K562 (cell line): Measurements from ENCODE around the gene TSG101. TPM values are rescaled to one million over a fixed set of nuclear protein-coding genes. Genes with fewer than 3 reads are reported as not detected.
A peak's percentile ranks its signal among the peaks of the same experiment; 100 is the strongest.

Source experiments
- ATAC-seq: fragments of 200-7000 bp; cut with Tn5 transposase; 3 replicates; pipeline ENCODE4 v1.9.1; 2020; ENCODE audit warnings: moderate library complexity
- BruUV-seq: library from RNA; stranded (reverse); fragments of 400-500 nt; replicated peaks from 2 replicates; lab custom pipeline; 2021; lab: Mats Ljungman, UMichigan
- CTCF ChIA-PET: fragments of 300-600 bp; formaldehyde crosslinking; extraction: SDS; loops from one replicate; lab custom pipeline; 2021; ENCODE audit warnings: low intra/inter-chr PET ratio; lab: Yijun Ruan, JAX
- POLR2A ChIA-PET: fragments of 300-600, 350-650 bp; sonication (Branson Sonifier 250); formaldehyde crosslinking; extraction: SDS; loops from one replicate; lab custom pipeline; 2021; ENCODE audit warnings: antibody characterized with exemption, inconsistent platforms; lab: Yijun Ruan, JAX
- DNase-seq, 4 experiments: peaks; one replicate each; pipeline versions ENCODE4 v3.0.0 to v3.0.0-alpha.2; 2011 to 2018; ENCODE audit warnings: low spot score in 3 of 4, mixed read lengths in 3 of 4; ENCODE audit errors: extremely low read depth in 1 of 4
- FAIRE-seq: peaks from 2 replicates; lab custom pipeline; 2011; peaks lifted over from hg19 to GRCh38; lab: Jason Lieb, UNC
- H2AFZ ChIP-seq: 2 replicates; pipeline ENCODE4 v1.6.0; 2011; ENCODE audit warnings: low read depth, low read length, control low read depth, inconsistent platforms
- H3K27ac ChIP-seq: fragments of 200-600 bp; 3 replicates; pipeline ENCODE4 v1.8.0; 2011; ENCODE audit warnings: low read depth, mild to moderate bottlenecking, control low read depth, inconsistent platforms, low read length, moderate library complexity, mixed read lengths; ENCODE audit errors: extremely low read depth
- H3K27me3 ChIP-seq, 2 experiments: fragments of 300-600 bp in 1 of 2; 2 replicates in 1 of 2; 3 replicates in 1 of 2; pipeline versions ENCODE4 v1.6.0 to v1.8.0; 2011; ENCODE audit warnings: inconsistent platforms in 2 of 2, low read length in 2 of 2, mild to moderate bottlenecking in 1 of 2, mixed read lengths in 1 of 2, moderate library complexity in 1 of 2; ENCODE audit not compliant: control insufficient read depth in 2 of 2, insufficient read depth in 2 of 2
- H3K36me3 ChIP-seq: fragments of 300-600 bp; 3 replicates; pipeline ENCODE4 v1.8.0; 2011; ENCODE audit warnings: mild to moderate bottlenecking, low read length, inconsistent platforms; ENCODE audit not compliant: control insufficient read depth, insufficient read depth
- H3K4me1 ChIP-seq, 2 experiments: fragments of 200-600 bp in 1 of 2; replicated peaks in 1 of 2; 2 replicates in 1 of 2; 3 replicates in 1 of 2; pipeline versions ENCODE4 v1.5.1 to v1.8.0; 2011; ENCODE audit warnings: inconsistent platforms in 2 of 2, low read length in 2 of 2, mild to moderate bottlenecking in 1 of 2, mixed read lengths in 1 of 2, moderate library complexity in 1 of 2; ENCODE audit not compliant: control insufficient read depth in 2 of 2, insufficient read depth in 2 of 2
- H3K4me2 ChIP-seq: 2 replicates; pipeline ENCODE4 v1.6.1; 2011; ENCODE audit warnings: low read length, control low read depth, inconsistent platforms, mixed read lengths; ENCODE audit not compliant: insufficient read depth
- H3K4me3 ChIP-seq: fragments of 200-600 bp; sonication (generic), shearing (Covaris generic); 2 replicates; pipeline ENCODE4 v1.5.1; 2016; ENCODE audit warnings: control low read depth, inconsistent platforms
- H3K79me2 ChIP-seq: fragments of 200-600 bp; 3 replicates; pipeline ENCODE4 v1.8.0; 2011; ENCODE audit warnings: low read length, inconsistent platforms; ENCODE audit not compliant: control insufficient read depth, insufficient read depth
- H3K9ac ChIP-seq, 2 experiments: 2 replicates each; pipeline versions ENCODE4 v1.6.0 to v1.6.1; 2011; ENCODE audit warnings: low read depth in 2 of 2, low read length in 2 of 2, control low read depth in 1 of 2, inconsistent platforms in 1 of 2, mild to moderate bottlenecking in 1 of 2, mixed read lengths in 1 of 2; ENCODE audit not compliant: insufficient read depth in 1 of 2
- H3K9me1 ChIP-seq: one replicate; pipeline ENCODE4 v1.6.0; 2011; ENCODE audit warnings: inconsistent platforms, mild to moderate bottlenecking, low read length, moderate library complexity; ENCODE audit not compliant: control insufficient read depth, insufficient read depth
- H3K9me3 ChIP-seq: replicated peaks from 2 replicates; pipeline ENCODE4 v1.5.1; 2011; ENCODE audit warnings: low read depth, low read length, inconsistent platforms; ENCODE audit not compliant: control insufficient read depth, insufficient read depth
- H4K20me1 ChIP-seq: replicated peaks from 2 replicates; pipeline ENCODE4 v1.6.1; 2011; ENCODE audit warnings: low read length, inconsistent platforms, mixed read lengths; ENCODE audit not compliant: control insufficient read depth, insufficient read depth
- ESRRA ChIP-seq: fragments of 450-650 bp; IDR thresholded peaks from 2 replicates; pipeline ENCODE4 v1.6.1; 2014; ENCODE audit warnings: low read depth, mild to moderate bottlenecking, moderate library complexity, borderline replicate concordance
- FOS ChIP-seq: IDR thresholded peaks from 3 replicates; pipeline ENCODE4 v1.6.1; 2011; ENCODE audit not compliant: insufficient read length; ENCODE audit errors: extremely low read depth
- NELFE ChIP-seq: IDR thresholded peaks from 2 replicates; pipeline ENCODE4 v1.6.1; 2011; ENCODE audit warnings: mild to moderate bottlenecking; ENCODE audit not compliant: insufficient read depth, insufficient read length
- RAD21 ChIP-seq, 2 experiments: fragments of 250-450 bp in 1 of 2; fragments of 450-650 bp in 1 of 2; sonication (Bioruptor Pico) in 1 of 2; formaldehyde crosslinking in 1 of 2; IDR thresholded peaks in 1 of 2; conservative IDR thresholded peaks in 1 of 2; 2 replicates each; pipeline versions ENCODE4 v1.4.0 to v1.8.0; 2020 to 2022; ENCODE audit warnings: mild to moderate bottlenecking in 2 of 2, moderate library complexity in 1 of 2
- TRIM24 ChIP-seq, 2 experiments: fragments of 450-650 bp; IDR thresholded peaks; 2 replicates each; pipeline ENCODE4 v1.6.1; 2016
- XRCC4 ChIP-seq: IDR thresholded peaks from one replicate; pipeline ENCODE4 v1.6.1; 2011; ENCODE audit not compliant: insufficient read depth, insufficient read length; ENCODE audit errors: extremely low read depth
- ZHX1 ChIP-seq: fragments of 150-350 bp; conservative IDR thresholded peaks from 2 replicates; pipeline ENCODE4 v1.6.1; 2014; ENCODE audit warnings: low read length
- ZNF561 ChIP-seq: fragments of 450-650 bp; formaldehyde crosslinking; conservative IDR thresholded peaks from 2 replicates; pipeline ENCODE4 v1.4.0; 2020; ENCODE audit warnings: mild to moderate bottlenecking, moderate library complexity
- WGBS: fragments of 100-300 bp; shearing (Covaris generic); methylation state at CpG from one replicate; pipeline ENCODE4 v1.1.6; 2016; ENCODE audit warnings: low coverage, mixed read lengths; ENCODE audit not compliant: insufficient coverage; ENCODE audit errors: missing lambda C conversion rate; 5-methylcytosine and 5-hydroxymethylcytosine counted together
- in situ Hi-C: fragments of 300-500 bp; cut with MboI; formaldehyde crosslinking; loops from 4 replicates; pipeline ENCODE4 v1.15.0; 2018; ENCODE audit warnings: inconsistent platforms, mixed read lengths
- intact Hi-C: fragments of 100-400 bp; cut with micrococcal nuclease; formaldehyde crosslinking; loops from 2 replicates; pipeline ENCODE4 v1.14.2; 2022
- polyA plus RNA-seq, 8 experiments: library from polyadenylated mRNA; depleted of rRNA in 4 of 8; stranded (reverse) in 5 of 8; unstranded in 3 of 8; fragments of >200 nt; fragmentation: Nextera tagmentation in 2 of 8; fragmentation: Illumina TruSeq in 1 of 8; extraction: Ambion mirVana in 2 of 8; extraction: Trizol in 1 of 8; gene quantifications; 2 replicates each; pipeline versions ENCODE4 v1.2.1 to v1.2.3, GENCODE V29; 2011 to 2014; ENCODE audit warnings: inconsistent platforms in 1 of 8, missing spikeins in 1 of 8
- total RNA-seq, 7 experiments: library from RNA; depleted of rRNA in 6 of 7; stranded (reverse); fragments of >200 nt in 6 of 7; fragmentation: Illumina TruSeq in 2 of 7; extraction: Trizol in 2 of 7; gene quantifications; 2 replicates each; pipeline versions ENCODE4 v1.2.1 to v1.2.3, GENCODE V29; 2011 to 2021; ENCODE audit warnings: low replicate concordance in 1 of 7

The TSG101 gene
- total and polyA plus RNA-seq, 9 of the 15 experiments (the other 6 are each of a cell fraction or from before 2014, with no cell fraction given), result 24.6 to 141 (median 60.0) TPM

- Histone ChIP-seq H3K4me3 (no peak overlapping the region), H3K79me2 (no peaks in the 10 kb centered on the region), H3K9me3 (no peaks in the 10 kb centered on the region), H3K36me3 (peaks cover 12% of the 10 kb centered on the region; the same call in 2 of the 3 replicates), H3K9me1 (no peaks in the 10 kb centered on the region), H3K4me2 (no peak overlapping the region), H3K4me1 (no peaks in the 10 kb centered on the region), H3K27me3 (no peaks in the 10 kb centered on the region), H2AFZ (no peak overlapping the region), H3K9ac (no peak overlapping the region), H4K20me1 (no peaks in the 10 kb centered on the region), H3K27ac (no peak overlapping the region)
- ATAC-seq (no peak), DNase-seq (no peak), FAIRE-seq (no peak)
- WGBS, result 15% methylated on average over 2 of the region's 2 CpGs
- no peak for TF ChIP-seq TRIM24 (IDR thresholded peaks at IDR 0.05)
- intact Hi-C loops, result loop anchor here (10.0 kb wide), 1 partner anchor 217 kb away; no protein-coding TSS in a partner anchor
- ChIA-PET POLR2A (interaction anchor here (0.6 to 1.6 kb wide), 2 partner anchors 30 to 57 kb away, joined by 3 to 4 read pairs; no protein-coding TSS in a partner anchor), CTCF (no interaction called here)
- in situ Hi-C loops, result loop anchor here (10.0 to 25.0 kb wide), 2 partner anchors 189 to 663 kb away; partner anchors contain the start of gene IGSF22
- no TSS peak for BruUV-seq
These were observed 21.3 kb upstream of the TSG101 start for GRCh38 chr11:18548001-18548400.

DNA sequence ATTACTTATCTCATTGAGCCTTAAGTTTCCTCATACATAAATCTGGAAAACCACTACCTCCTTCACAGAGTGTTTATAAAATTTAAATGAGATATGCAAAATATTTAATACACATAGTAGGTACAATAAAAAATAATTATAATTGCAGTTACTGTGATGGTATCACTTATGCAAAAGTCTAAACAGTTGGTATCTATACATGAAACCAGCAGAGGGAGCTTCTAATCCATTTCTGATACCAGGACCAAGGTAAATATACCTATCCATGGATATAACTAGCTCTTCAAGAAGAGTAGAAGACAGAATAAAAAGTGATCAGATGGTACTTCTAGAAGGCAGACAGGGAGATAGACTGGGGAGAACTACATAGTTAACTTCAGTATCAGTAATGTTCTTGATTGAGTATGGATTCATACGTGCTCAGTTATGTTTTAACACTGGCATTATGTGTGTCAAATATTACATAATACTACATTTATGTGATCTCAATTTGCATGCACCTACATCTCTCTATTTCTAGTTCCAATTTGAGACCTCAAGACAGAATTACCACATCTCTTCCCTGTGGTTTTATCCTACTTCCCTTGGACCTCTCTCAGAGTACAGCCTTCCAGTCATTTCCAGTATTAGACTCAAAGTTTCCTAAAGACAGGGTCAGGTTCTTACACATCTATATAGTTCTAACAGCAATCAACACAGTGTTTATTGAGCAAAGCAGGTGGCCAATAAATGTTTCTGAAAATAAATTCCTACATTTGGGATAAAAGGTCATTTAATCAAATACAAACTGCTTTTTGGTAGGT, 13.7 kb upstream of the TSG101 start:
- no peak overlapping the region for H3K9ac ChIP-seq
- no peak overlapping the region for H3K27ac ChIP-seq
- no peaks in the 10 kb centered on the region for H3K79me2 ChIP-seq
- ChIA-PET CTCF (interaction anchor here (0.6 to 3.2 kb wide), 8 partner anchors 109 to 232 kb away, joined by 3 to 19 read pairs (median 6); no protein-coding TSS in a partner anchor), POLR2A (interaction anchor here (0.5 to 1.9 kb wide), 3 partner anchors 13 to 1382 kb away, joined by 3 to 5 read pairs (median 3); partner anchors contain the start of gene TSG101)
- H3K36me3 ChIP-seq, result peaks cover 12% of the 10 kb centered on the region; the same call in 2 of the 3 replicates
- H2AFZ ChIP-seq, result no peak overlapping the region
- H4K20me1 ChIP-seq, result no peaks in the 10 kb centered on the region
- WGBS, result 100% methylated on average over 1 of the region's 1 CpG
- H3K4me2 ChIP-seq, result no peak overlapping the region
- intact Hi-C loops, result loop anchor here (1.0 to 10.0 kb wide), 3 partner anchors 111 to 224 kb away; no protein-coding TSS in a partner anchor
- no peaks in the 10 kb centered on the region for H3K27me3 ChIP-seq
- ATAC-seq (peak; percentile 75; the same call in 2 of the 3 replicates), FAIRE-seq (peak; percentile 6), DNase-seq (peak in 1 of 4 experiments; percentile 31)
- H3K4me1 ChIP-seq, result no peaks in the 10 kb centered on the region
- in situ Hi-C loops, result loop anchor here (10.0 to 25.0 kb wide), 2 partner anchors 197 to 656 kb away; partner anchors contain the start of gene IGSF22
- no TSS peak for BruUV-seq
- H3K4me3 ChIP-seq, result no peak overlapping the region
- H3K9me3 ChIP-seq, result no peaks in the 10 kb centered on the region
- no peaks in the 10 kb centered on the region for H3K9me1 ChIP-seq
- TF ChIP-seq XRCC4 (no peak), ZHX1 (no peak), RAD21 (CRISPR knock-in tag; conservative IDR thresholded peaks at IDR 0.05 in 1 of 2, IDR thresholded peaks at IDR 0.05 in 1 of 2) (peak; percentile 69 to 79), FOS (no peak), NELFE (no peak), ESRRA (no peak), ZNF561 (CRISPR knock-in tag) (no peak)
